GM18951 (cell line): ENCODE results near the gene TOP1.

ENCODE experiments used
- POLR2A ChIP-seq: IDR thresholded peaks from 4 replicates; pipeline ENCODE4 v1.6.1; 2011; ENCODE audit warnings: mild to moderate bottlenecking; ENCODE audit not compliant: insufficient read length, insufficient read depth; ENCODE audit errors: extremely low read depth
- in situ Hi-C: fragments of 300-500 bp; cut with MboI; formaldehyde crosslinking; loops from one replicate; pipeline ENCODE4 v1.12.0; 2022; ENCODE audit warnings: low sequenced_read_pairs, mixed read lengths, inconsistent platforms; ENCODE audit not compliant: unreplicated experiment

The TOP1 gene

DNA sequence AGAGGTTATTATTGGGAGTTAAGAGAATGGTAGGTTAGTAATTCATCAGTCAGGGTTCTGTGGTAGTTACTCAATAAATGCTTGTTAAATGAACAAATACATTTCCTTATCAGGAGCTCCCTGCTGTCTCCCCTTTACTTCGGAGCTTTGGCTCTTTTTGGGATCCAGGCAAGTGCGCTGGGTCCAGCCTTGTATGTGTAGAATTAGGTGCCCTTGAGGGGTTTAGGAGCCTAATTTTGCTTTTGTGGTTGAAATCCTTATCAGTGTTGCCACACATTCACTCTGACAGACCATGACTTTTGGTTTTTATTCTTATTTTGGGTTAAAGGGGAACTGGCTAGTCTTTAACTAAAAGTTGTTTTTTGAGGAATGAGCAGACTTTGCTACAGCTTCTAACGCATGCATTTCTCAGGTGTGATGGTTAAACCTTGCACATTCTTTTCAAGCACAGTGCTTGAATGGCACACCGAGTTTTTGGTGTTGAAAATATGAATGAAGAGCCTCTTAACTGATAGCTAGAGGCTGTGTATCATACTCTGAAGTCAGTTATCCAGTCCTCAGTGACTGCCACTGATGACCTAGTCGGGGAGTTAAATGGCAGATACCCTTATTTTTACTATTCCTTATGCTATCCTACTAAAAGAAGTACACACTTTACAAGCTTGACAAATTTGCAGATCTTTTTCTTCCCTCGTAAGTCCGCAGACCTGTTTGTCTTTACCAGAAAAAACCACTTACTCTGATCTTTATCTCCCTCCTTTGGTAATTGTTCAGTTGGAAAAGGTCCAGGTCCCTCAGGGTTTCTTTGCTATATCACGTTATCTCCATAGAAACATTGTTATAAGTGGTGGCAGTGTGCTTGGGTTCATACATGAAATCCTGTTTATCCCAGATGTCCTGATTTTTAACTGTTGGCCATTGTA is 58.0 kb downstream of the TOP1 start:
- TF ChIP-seq POLR2A, result no peak
- in situ Hi-C loops, result no loop called here

DNA sequence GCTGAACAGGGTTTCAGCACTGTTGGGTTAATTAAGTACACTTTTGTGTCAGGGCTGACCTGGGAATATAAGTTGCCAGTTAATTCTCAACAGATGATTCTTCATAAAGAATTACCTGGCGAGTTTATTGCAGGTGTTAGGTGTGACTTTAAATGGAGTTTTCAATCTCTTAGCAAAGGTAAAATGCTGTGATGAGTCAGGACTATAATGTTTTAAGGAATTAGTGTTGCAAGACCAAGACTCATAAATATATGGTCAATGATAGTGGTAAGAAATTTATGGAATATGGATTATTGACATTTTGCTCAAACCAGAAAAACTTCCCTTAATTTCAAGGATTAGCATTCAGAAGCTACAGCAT is 58.7 kb downstream of the TOP1 start:
- TF ChIP-seq POLR2A, result no peak
- in situ Hi-C loops, result no loop called here

DNA sequence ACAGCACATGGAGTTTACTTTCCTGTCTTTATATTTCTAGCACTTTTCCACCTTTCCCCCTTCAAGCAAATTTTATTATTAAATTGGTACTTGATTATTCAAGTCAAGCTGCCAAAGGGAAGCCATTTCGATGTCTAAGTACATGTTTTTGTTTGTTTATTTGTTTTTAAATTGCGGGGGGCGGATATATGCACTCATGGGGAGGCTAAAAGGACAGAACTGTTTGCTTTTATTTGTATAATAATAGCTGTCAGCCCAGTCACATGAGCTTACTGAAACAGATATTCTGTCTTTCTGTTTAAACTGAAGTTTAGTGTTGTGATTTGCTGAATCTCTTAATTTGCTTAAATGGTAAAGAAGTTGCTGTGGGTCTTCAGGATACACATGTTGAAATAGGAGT is 59.2 kb downstream of the TOP1 start:
- in situ Hi-C loops, result no loop called here
- TF ChIP-seq POLR2A, result no peak

DNA sequence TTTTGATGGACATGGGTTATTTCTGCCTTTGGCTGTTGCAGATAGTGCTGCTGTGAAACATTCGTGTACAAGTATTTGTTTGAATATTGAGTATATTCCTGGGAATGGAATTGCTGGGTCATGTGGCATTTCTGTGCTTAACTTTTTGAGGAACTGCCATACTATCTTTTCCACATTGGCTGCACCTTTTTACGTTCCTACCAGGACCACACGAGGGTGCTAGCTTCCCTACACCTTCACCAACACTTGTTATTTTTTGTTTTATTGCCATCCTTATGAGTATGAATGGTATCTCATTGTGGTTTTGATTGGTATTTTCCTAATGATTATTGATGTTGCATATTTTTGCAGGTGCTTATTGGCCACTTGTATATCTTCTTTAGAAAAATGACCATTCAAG is 60.9 kb downstream of the TOP1 start:
- in situ Hi-C loops, result no loop called here
- TF ChIP-seq POLR2A, result no peak

DNA sequence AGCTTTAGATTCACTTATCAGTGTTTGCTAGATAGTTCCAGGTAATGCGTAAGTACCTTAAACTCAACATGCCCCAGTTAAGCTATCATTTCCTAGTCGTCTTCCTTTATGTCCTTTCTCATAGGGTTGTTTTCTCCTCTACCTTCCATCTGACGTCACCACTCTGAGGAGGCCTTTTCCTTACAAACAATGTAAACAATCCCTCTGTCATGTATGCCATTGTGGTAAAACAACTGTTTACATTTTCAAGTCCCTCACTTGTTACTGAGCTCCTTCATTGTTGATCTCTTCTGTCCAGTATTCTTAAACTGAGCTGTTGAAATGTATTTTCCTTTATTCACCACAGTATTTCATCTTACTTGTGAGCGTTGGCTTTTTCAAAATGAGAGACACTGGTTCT is 63.3 kb downstream of the TOP1 start:
- TF ChIP-seq POLR2A, result no peak
- in situ Hi-C loops, result no loop called here

DNA sequence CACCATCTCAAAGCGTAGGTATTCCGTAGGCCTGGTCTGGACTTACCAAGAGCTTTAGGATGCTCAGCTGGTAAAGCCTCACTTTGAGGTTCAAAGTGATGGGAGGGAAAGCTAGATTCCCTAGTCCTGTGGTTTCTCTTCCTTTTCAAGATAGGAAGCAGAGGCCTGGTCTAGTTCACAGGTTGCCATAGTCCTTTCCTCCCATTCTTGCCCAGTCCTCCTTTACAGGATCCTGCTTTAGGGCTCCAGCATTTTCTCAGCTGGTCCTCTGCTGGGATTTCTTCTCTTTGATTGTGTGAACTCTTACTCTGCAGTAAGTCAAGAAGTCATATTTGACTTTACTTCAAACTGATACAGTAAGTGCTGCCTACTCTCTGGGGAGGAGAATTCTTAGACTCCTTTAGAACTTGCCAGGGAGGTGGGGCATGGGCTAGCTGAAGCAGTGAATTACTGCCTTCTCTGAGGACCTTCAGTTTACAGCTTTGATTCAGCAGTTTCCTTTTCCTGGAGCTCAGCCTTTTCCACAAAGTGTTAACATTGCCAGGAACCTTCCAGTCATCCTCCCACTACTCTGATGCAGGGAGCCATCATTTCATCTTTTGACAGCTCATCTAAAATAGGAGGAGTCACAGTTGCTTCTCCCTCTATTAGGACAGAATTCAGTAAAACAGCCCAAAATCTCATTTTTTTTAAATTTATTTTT is 65.9 kb downstream of the TOP1 start:
- TF ChIP-seq POLR2A, result no peak
- in situ Hi-C loops, result loop anchor here (5.0 kb wide), 1 partner anchor 122 kb away; no protein-coding TSS in a partner anchor

DNA sequence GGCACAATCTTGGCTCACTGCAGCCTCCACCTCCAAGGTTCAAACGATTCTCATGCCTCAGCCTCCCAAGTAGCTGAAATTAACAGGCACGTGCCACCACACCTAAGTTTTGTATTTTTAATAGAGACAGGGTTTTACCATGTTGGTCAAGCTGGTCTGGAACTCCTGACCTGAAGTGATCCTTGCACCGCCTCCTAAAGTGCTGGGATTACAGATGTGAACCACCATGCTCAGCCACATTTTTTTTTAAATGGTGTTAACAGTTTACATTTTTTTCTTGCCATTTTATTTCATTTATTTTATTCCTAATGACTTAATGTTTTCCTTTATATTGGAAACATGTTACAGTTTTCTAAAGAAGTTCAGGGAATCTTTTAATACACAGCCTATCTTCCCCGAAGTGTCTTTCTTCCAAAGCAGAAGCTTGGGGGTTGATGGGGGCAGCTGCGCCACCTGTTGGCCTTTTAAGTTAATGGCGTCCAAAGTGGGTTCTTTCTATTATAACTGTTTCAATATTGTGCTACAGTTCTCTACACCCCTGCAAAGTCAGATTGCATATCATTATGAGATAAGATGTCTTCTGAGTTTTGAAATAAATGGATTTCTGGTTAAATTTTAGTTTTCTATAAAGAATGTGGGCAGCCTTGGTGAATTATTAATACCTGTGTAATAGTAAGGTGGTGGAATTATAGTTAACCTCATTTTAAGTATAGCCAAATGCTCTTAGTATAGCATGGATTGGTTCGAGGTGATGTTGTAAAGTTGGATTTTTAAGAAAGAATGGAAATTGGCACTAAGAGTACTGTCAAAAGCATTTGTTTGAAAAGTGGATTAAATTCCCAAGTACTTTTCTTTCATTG is 66.7 kb downstream of the TOP1 start:
- TF ChIP-seq POLR2A, result no peak
- in situ Hi-C loops, result loop anchor here (5.0 kb wide), 1 partner anchor 123 kb away; no protein-coding TSS in a partner anchor

DNA sequence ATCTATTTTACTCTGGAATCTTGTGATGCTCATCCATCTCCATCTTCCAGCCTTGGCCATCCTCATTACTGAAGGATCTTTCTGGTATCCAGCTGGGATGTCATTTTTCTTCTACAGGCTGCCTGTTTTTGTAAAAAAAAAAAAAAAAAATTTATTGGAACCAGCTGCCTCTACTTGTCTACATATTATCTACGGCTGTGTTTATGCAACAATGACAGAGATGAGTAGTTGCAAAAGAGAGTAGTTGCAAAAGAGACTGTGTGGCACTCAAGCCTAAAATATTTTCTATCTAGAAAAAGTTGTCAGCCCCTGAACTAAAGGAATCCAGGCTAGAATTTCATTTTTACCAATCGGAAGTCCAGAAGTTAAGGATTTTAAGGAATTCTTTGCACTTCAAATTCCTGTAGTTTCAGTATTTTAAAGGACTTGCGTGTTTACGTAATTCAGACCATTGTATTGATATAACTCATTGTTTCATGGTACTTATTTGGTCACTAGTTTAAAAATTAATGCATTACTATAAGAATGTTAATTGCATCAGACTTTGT is 70.2 kb downstream of the TOP1 start:
- in situ Hi-C loops, result loop anchor here (5.0 kb wide), 1 partner anchor 126 kb away; no protein-coding TSS in a partner anchor
- TF ChIP-seq POLR2A, result no peak

DNA sequence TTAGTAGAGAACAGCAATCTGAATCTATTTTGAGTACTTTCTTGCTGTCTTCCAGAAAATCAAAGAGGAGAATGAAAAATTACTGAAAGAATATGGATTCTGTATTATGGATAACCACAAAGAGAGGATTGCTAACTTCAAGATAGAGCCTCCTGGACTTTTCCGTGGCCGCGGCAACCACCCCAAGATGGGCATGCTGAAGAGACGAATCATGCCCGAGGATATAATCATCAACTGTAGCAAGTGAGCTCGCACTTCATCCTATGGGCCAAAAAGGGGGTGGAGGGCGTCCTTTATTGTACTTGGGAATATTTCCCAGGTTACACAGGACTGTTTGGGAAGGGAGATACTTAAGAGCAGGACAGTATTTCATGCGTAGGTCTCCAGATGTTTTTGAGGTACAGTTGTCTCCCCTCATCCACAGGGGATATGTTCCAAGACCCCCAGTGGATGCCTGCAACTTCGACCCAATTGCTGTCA is 71.4 kb downstream of the TOP1 start:
- in situ Hi-C loops, result no loop called here
- no peak for TF ChIP-seq POLR2A

DNA sequence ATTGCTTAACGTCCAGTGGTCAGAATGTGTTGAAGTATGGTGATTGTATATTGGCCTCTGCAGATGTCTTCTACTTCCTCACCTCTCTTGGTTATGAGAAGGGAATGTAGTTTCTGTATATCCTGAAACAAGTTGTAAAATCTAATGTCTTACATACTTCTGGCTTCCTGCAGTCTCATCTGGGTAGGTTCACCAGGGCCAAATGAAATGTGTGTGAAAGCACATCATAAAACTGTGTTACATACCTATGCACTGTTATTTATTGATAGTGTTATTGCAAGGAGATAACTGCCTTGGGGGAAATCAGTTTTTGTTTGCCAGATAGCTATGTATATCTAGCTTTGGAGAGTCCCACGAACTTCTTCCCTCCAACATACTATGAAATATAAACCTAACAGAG is 73.0 kb downstream of the TOP1 start:
- no peak for TF ChIP-seq POLR2A
- in situ Hi-C loops, result no loop called here

DNA sequence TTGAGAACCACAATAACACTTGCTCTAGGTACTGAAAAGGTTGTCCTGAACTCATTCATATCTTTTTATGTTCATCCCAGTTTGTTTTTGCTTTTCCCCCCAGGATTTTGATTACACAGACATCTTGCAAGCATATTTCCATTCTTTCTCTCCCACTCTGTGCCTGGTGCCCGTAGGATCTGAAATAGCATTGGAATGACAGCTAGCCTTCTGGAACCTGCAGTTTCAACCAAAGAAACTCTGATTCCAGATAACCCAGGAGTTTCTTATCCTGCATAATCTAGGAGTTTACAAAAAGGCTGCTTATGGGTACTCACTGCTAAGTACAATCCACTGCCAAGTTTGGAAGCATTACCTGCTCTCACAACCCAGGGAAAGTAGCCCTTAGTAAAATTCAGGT is 79.9 kb downstream of the TOP1 start:
- no peak for TF ChIP-seq POLR2A
- in situ Hi-C loops, result no loop called here

DNA sequence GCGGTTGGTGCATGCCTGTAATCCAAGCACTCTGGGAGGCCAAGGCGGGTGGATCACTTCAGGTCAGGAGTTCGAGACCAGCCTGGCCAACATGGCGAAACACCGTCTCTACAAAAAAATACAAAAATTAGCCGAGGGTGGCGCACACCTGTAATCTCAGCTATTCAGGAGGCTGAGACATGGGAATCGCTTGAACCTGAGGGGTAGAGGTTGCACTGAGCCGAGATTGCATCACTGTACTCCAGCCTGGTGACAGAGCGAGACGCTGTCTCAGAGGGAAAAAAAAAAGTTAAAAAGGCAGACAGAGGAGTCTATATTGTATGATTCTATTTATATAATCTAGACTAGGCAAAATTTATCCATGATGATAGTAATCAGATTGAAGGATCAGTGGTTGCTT is 81.4 kb downstream of the TOP1 start:
- no peak for TF ChIP-seq POLR2A
- in situ Hi-C loops, result no loop called here
